ENCODE results near the gene FCER1G.
"Not testable (repeated sequence)": the region's sequence is repeated elsewhere in the genome, so short reads cannot be mapped to it uniquely, and the experiment has no call there.

The FCER1G gene

DNA sequence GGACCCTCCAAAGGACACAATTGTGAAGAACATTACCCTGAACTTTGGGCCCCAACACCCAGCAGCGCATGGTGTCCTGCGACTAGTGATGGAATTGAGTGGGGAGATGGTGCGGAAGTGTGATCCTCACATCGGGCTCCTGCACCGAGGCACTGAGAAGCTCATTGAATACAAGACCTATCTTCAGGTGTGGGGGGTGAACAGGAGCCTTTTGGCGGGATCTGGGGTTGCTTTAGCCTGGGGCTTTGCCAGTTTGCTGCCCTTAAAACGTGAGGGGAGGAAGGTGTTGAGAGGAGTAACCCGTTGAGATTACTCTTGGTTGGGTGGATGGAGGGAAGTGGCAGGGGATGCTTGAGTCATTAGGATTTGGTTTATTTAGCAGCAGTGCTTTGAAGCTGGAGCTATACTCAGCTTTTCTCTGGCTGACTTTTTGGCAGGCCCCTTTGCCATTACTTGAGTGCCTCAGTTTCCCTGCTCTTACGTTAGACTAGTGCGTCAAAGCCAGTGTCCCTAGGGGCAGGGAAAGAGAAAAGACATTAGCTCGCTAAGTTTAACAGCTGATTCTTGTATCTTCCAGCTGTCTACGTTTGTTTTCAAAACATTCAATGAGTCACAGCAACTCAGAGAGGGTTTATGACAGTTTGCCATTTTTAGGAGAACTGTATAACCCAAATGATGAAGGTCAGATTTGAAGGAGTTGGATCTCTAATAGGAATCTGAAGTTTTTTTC, 8.5 kb upstream of the FCER1G start:
- no peak for DNase-seq (ENCODE audit: low read depth)

- no peak for DNase-seq (ENCODE audit: low read depth)
These were observed 7.9 kb upstream of the FCER1G start for GRCh38 chr1:161207173-161207572.

DNA sequence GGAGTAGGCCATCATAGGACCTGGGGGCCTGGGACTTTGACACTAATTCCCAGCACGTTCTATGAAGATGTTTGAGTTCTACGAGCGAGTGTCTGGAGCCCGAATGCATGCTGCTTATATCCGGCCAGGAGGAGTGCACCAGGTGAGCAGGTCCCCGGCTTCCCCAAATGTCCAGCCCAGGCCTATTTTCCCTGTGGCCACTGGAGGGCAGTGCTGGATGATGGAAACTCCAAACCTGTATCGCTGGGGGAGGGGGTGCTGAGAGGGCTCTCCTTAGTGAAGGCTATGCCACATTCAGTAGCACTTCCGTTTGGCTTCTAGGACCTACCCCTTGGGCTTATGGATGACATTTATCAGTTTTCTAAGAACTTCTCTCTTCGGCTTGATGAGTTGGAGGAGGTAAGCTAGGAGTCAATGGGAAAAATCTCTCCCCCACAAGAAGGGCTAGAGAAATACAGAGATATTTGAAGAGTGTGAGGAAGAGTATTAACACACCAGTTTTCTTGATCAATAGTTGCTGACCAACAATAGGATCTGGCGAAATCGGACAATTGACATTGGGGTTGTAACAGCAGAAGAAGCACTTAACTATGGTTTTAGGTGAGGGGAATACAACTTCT, 5.2 kb upstream of the FCER1G start:
- DNase-seq (ENCODE audit: low read depth): peak; percentile 57

DNA sequence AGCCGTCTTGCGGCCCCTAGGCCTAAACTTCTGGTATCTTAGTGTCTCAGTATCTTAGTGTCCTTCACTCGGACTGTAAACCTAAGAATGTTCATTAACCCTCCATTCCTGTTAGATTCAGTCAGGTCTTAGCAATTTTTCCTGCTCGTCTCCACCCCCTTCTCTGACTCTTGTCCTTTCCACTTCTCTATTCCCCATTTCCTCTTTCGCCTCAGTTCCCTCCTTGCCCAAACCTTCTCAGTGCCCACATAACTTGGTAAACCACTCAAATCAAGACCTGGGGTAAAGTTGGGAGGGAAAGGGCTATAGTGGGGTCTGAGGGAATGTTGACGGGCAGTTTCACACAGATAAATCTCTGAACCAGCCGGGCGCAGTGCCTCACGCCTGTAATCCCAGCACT, 726 bp upstream of the FCER1G start:
- no peak for DNase-seq (ENCODE audit: low read depth)

- DNase-seq (ENCODE audit: low read depth): no peak
These were observed 2.0 kb downstream of the FCER1G start for GRCh38 chr1:161216945-161217712.

DNA sequence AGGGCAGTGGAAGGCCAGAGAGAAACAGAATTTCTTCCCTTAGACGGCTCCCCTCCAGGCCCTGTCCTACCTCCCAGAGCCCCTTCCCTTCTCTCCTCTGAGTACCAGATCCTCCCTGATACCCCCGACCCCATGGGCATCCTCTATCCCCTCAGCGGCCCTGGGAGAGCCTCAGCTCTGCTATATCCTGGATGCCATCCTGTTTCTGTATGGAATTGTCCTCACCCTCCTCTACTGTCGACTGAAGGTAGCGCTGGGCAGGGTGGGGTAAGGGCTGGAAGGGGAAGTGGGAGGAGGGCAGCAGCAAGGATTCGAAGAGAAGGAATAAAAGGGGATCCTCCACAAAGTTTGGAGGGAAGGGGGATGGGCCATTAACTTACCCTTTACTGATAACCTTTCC, 2.7 kb downstream of the FCER1G start:
- DNase-seq (ENCODE audit: low read depth): no peak

DNA sequence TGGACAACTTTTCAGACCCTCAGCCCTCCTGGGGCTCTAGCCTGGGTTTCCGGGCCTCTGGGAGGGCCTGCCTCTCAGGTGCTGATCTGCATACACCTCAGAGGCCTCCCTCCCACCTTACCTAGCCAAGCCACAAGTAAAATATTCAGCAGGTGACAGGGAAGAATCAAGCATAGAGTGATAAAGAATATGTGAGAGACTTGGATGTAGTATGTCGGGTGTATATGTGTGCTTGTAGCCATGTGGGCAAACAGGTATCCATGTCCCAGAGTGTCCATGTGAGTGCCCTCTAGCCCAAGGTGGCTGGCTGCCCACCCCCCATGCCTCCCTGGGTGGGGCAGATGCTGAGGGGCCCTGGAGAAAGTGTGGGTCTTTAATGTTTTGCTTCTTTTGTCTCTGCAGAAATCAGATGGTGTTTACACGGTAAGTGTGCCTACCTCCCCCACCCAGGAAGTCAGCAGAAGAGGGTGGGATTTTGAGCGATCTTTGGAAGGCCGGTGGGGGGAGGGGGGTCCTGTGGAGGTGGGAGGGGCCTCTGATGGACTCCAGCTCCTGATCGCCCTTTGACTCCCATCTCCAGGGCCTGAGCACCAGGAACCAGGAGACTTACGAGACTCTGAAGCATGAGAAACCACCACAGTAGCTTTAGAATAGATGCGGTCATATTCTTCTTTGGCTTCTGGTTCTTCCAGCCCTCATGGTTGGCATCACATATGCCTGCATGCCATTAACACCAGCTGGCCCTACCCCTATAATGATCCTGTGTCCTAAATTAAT, 3.4 kb downstream of the FCER1G start:
- no peak for DNase-seq (ENCODE audit: low read depth)

- DNase-seq (ENCODE audit: low read depth): no peak
These were observed 4.2 kb downstream of the FCER1G start for GRCh38 chr1:161219078-161219892.

GRCh38 chr1:161220002-161220401, 4.9 kb downstream of the FCER1G start:
- no peak for DNase-seq (ENCODE audit: low read depth)

GRCh38 chr1:161222175-161223019, 7.3 kb downstream of the FCER1G start:
- DNase-seq (ENCODE audit: low read depth): no peak

DNA sequence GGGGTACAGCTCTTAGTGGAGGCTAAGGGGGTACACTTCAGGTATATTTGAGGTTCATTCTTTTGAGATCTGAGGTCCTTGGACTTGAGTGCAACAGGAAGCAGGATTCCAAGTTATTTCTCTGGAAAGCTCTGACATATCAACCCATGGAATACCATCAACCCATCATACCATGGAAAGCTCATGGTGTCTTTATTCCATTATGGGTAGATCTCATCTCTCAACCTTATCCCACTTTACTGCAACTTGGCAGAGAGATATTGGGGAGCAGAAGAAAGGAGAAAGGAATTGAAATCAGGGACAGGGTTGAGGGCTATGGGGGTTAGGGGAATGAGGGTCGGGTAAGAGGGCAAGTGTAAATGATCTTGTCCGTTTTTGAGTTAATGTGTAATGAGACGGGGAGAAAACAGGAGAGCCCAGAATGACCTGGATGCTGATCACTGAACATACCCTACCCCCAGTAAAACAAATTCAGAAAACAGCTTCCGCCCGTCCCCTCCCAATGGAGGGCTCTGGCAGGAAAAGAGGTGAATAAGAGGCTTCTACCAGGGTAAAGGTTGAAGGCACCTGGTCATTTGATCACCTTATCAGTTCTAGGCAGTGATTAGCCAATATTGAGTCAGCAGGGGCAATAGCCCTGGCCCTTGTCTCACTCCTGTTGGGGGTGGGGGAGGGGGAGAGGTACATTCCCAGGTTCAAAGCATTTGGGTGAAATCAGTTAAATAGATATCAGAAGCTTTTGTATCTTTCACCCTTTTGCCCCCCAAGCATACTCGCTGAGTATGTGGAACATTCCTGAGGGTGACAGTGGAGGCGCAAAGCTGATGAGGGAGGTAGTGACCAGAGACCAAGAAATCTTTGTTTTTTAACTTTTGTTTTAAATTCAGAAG, 9.0 kb downstream of the FCER1G start:
- DNase-seq (ENCODE audit: low read depth): no peak

DNA sequence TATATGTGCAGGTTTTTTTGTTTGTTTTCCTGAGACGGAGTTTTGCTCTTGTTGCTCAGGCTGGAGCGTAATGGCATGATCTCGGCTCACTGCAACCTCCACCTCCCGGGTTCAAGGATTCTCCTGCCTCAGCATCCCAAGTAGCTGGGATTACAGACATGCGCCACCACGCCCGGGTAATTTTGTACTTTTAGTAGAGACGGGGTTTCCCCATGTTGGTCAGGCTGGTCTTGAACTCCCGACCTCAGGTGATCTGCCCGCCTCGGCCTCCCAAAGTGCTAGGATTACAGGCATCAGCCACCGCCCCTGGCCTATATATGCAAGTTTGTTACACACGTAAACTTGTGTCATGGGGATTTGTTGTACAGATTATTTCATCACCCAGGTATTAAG, 9.6 kb downstream of the FCER1G start:
- DNase-seq (ENCODE audit: low read depth): not testable (repeated sequence)

DNA sequence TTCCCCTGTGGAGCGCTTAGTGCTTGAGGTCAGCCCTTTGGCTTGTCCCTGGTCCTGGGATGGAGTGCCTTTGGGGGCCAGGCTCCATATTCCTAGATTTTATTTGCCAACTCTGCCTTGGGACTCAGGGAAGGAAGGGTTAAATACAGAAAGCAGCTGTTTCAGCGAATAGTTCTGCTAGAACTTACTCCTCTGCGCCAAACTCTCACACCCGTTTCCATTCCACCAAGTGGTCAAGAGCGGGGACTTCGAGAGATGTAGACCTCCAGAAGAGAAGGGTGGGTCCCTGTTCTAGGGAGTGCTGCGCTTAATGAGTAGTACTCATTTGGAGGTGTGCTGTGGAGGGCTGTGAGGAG, 10.1 kb downstream of the FCER1G start:
- DNase-seq (ENCODE audit: low read depth): no peak

GRCh38 chr1:161225534-161226319, 10.6 kb downstream of the FCER1G start, which contains the start of gene TOMM40L:
Gene TOMM40L, plus strand, starts transcription at chr1:161226060. Its CDS starts 430 bp downstream, at chr1:161226490.
- DNase-seq (ENCODE audit: low read depth): peak; percentile 86

- DNase-seq (ENCODE audit: low read depth): no peak
These were observed 11.2 kb downstream of the FCER1G start for GRCh38 chr1:161226320-161226711.

DNA sequence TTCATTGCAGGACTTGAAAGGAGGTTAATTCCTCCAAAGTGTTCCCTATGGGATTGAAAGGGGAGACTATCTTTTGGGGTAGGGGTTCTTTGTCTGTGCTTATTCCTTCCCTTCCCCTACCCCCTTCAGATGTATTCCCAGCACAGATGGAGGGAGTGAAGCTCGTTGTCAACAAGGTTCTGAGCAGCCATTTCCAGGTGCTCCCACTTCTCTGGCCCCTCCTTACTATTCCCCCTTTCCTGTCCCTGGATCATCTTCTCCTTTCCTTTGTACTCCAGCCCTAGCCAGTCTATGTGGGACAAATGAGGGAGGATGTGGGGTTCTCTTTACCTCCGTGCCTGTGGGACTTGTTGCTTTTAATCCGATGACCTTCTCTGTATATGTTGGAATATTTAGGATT, 11.7 kb downstream of the FCER1G start:
- no peak for DNase-seq (ENCODE audit: low read depth)

GRCh38 chr1:161227196-161227871, 12.2 kb downstream of the FCER1G start:
- peak; percentile 81 for DNase-seq (ENCODE audit: low read depth)

DNA sequence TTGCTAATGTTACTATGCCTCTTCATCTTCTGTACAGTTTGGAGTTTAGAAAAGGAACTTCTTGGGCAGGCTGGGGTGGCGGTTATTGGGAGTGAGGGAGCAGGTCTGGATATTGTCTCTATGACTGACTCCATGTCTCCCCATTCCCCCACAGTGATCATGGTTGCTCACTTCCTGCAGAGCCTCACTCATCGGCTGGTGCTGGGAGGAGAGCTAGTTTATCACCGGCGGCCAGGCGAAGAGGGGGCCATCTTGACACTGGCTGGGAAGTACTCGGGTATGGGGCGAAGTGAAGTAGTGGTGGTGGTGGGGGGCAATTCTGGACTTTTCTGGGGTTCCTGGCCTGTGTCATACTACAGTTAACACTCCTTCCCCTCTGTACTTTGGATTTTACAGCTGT, 12.9 kb downstream of the FCER1G start:
- DNase-seq (ENCODE audit: low read depth): no peak

Data from stimulated activated CD4-positive, alpha-beta T cell treated with anti-CD3 and anti-CD28 coated beads, Interleukin-2, amount 100 ng/mL, for 4 hours (primary cell).